Coronary artery (tissue), 2 donors: ENCODE results near the gene EPG5.

Source experiments
- DNase-seq: peaks from one replicate; pipeline ENCODE4 v3.0.0-alpha.2; 2017; ENCODE audit warnings: low spot score
- H3K27ac ChIP-seq, 2 donors: fragments of 200-600 bp; sonication (generic); one replicate each; pipeline ENCODE4 v1.5.1; 2016 to 2019
- H3K4me3 ChIP-seq: fragments of 200-600 bp; sonication (generic); 2 replicates; pipeline ENCODE4 v1.5.1; 2016; ENCODE audit warnings: mild to moderate bottlenecking, moderate library complexity
- TF ChIP-seq, protein P1 (sequence below): fragments of 200-600 bp; sonication (generic); IDR thresholded peaks from one replicate; pipeline ENCODE4 v1.5.1; 2019; ENCODE audit warnings: antibody characterized with exemption

The EPG5 gene

GRCh38 chr18:45847119-45847518 lies 120.0 kb downstream of the EPG5 start:
- no peak overlapping the region for H3K4me3 ChIP-seq
- no peak for DNase-seq
- TF ChIP-seq, protein P1, sequence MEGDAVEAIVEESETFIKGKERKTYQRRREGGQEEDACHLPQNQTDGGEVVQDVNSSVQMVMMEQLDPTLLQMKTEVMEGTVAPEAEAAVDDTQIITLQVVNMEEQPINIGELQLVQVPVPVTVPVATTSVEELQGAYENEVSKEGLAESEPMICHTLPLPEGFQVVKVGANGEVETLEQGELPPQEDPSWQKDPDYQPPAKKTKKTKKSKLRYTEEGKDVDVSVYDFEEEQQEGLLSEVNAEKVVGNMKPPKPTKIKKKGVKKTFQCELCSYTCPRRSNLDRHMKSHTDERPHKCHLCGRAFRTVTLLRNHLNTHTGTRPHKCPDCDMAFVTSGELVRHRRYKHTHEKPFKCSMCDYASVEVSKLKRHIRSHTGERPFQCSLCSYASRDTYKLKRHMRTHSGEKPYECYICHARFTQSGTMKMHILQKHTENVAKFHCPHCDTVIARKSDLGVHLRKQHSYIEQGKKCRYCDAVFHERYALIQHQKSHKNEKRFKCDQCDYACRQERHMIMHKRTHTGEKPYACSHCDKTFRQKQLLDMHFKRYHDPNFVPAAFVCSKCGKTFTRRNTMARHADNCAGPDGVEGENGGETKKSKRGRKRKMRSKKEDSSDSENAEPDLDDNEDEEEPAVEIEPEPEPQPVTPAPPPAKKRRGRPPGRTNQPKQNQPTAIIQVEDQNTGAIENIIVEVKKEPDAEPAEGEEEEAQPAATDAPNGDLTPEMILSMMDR = no peak
- H3K27ac ChIP-seq = no peak overlapping the region

DNA sequence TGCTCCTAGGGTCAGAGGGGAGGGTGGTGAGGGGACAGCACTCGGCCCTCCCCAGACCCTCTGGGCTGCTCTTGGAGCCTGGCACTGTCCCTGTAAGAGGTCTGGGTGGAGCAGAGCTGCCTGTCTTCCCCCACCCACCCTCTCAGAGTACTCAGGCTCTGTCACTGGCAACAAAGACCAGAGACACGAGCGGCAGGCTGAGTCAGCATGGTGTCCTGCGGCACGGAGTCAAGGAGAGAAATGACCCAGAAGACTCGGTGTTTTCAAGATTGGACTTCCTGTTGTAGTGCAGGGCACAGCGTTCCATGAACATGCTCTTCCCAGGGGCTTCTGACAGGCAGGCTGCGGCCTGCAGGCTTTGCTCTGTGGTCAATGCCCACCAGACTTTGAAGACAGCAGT lies 121.7 kb downstream of the EPG5 start:
- TF ChIP-seq, protein P1 = no peak
- H3K27ac ChIP-seq = no peak overlapping the region
- no peak for DNase-seq
- H3K4me3 ChIP-seq = no peak overlapping the region

- H3K27ac ChIP-seq = no peak overlapping the region
- TF ChIP-seq, protein P1 = no peak
- no peak overlapping the region for H3K4me3 ChIP-seq
- DNase-seq = no peak
Observed at GRCh38 chr18:45844938-45845337, 122.2 kb downstream of the EPG5 start.

DNA sequence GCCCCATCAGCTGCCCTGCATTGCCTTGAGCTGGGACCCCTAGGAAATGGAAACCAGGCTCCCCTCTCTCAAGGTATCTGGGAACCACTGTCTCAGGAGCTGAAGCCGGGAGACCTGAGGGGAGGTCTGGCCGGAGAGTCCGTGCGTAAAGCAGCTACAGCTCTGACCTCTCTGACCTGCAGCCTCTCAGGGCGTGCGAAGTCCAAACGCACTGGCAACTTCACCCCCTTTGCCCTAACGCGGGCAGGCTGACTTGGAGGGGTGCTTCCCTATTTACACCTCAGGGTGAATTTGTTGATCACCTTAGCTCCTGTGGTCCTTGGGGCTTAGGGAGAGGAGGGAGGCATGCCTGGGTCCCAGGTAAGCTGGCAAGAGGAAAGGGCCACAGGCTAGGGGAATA lies 124.1 kb downstream of the EPG5 start:
- no peak for DNase-seq
- no peak overlapping the region for H3K27ac ChIP-seq
- no peak overlapping the region for H3K4me3 ChIP-seq
- TF ChIP-seq, protein P1 = no peak

DNA sequence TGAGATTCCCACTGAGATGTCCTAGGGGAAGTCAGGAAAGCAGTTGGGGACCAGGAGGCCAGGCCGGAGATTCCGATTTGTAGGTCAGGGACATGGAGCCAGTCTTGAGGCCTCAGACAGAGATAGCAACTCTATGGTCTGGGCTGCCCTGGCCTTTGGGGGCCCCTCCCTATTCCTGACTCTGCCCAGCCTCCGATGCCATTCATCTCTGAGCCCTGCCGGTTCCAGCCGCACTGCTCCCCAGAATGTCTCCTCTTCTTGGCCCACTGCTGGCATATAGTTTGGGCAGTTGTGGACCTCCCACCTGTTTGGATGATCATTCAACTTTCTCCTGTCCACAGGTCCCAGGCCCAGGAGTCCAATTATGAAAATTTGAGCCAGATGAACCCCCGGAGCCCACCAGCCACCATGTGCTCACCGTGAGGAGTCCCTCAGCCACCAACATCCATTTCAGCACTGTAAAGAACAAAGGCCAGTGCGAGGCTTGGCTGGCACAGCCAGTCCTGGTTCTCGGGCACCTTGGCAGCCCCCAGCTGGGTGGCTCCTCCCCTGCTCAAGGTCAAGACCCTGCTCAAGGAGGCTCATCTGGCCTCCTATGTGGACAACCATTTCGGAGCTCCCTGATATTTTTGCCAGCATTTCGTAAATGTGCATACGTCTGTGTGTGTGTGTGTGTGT lies 125.2 kb downstream of the EPG5 start:
- TF ChIP-seq, protein P1 = no peak
- Histone ChIP-seq H3K4me3 (no peak overlapping the region), H3K27ac (no peak overlapping the region)
- DNase-seq = no peak

DNA sequence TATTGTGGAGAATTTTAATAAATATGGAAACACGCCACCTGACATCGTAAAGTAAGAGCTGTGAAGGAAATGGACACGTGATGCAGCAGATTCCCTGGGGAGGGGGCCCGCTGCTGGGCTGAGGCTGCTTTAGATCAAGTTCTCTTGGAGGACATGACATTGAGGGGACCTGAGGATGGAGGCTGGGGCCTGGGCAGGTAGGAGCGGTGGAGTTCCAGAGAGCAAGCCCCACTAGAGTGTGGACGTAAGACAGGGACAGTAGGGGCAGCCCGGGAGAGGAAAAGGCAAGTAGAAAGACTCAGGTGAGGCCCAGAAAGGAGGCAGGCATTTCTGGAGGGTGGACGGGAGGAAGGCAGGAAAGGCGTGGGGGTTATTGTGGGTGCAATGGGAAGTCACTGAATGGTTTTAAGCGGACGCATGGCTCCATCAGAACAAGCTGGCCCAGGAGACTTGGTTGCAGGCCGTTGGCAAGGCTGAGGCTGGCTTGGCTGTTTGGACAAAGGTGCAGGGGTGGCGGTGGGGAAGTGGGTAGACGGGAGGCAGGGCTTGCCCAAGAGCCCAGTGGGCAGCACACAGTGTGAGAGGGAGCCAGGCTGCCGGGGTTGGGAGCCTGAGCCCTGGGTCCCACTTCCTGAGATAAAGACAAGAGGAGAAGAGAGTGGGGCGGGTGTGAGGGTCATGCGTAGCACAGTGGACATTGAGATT lies 125.9 kb downstream of the EPG5 start:
- Histone ChIP-seq H3K4me3 (no peak overlapping the region), H3K27ac (no peak overlapping the region)
- TF ChIP-seq, protein P1 = no peak
- no peak for DNase-seq
